Measurements from ENCODE around the gene IGFL1.
"Not testable (repeated sequence)": the region's sequence is repeated elsewhere in the genome, so short reads cannot be mapped to it uniquely, and the experiment has no call there.

Gene IGFL1

DNA sequence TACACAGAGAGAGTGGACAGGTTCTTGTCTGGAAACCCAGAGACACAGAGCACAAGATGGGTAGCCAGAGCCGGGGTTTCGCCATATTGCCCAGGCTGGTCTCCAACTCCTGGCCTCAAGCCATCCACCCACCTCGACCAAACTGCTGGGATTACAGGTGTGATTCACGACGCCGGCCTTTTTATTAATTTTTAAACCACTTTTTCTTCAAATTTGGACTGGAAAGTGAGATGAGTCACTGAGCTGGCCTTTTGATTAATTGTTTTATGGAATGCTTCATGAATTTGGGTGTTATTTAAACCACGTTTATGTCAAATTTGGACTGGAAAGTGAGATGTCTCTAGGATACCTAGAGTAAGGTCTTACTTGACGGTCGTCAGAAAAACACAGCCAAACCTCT lies 12.1 kb upstream of the IGFL1 start:
- H3K4me3 ChIP-seq (ENCODE audit: control insufficient read depth, low read depth, low read length), result no peak overlapping the region
- TF ChIP-seq CTCF (IDR thresholded peaks at IDR 0.05; ENCODE audit: control insufficient read depth, insufficient read depth, low read depth, low read length, missing control alignments), result no peak
- DNase-seq (ENCODE audit: low read depth), result no peak

GRCh38 chr19:46218160-46218559 lies 11.4 kb upstream of the IGFL1 start:
- DNase-seq (ENCODE audit: low read depth), result no peak
- TF ChIP-seq CTCF (IDR thresholded peaks at IDR 0.05; ENCODE audit: control insufficient read depth, insufficient read depth, low read depth, low read length, missing control alignments), result no peak
- no peak overlapping the region for H3K4me3 ChIP-seq (ENCODE audit: control insufficient read depth, low read depth, low read length)

DNA sequence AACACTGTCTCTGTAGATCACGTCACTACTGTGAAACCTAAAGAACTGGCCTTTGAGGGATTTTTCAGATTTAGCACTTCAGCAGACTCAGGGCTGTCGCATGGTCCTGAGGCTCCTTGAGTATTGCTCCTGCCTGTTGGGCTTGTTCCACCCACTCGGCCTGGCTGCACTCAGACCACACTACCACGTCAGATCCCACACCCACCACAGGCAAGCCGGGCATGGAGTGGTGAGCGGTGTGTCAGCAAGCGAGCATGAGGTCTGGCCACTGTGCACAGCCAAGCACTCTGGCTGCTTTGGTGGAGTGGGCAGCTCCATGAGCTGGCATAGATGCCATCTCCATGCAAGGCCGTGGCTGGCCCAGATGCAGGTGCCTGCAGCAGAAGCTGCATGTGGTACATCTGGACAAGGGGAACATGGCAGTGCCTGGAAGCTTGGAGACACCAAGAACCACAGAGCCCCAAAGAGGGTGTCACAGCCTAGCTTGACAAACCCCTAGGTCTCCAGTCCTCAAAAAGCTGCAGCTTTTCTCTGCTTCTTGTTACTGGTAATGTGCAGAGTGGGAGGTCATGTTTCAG lies 9.4 kb upstream of the IGFL1 start:
- TF ChIP-seq CTCF (IDR thresholded peaks at IDR 0.05; ENCODE audit: control insufficient read depth, insufficient read depth, low read depth, low read length, missing control alignments), result no peak
- H3K4me3 ChIP-seq (ENCODE audit: control insufficient read depth, low read depth, low read length), result no peak overlapping the region
- no peak for DNase-seq (ENCODE audit: low read depth)

DNA sequence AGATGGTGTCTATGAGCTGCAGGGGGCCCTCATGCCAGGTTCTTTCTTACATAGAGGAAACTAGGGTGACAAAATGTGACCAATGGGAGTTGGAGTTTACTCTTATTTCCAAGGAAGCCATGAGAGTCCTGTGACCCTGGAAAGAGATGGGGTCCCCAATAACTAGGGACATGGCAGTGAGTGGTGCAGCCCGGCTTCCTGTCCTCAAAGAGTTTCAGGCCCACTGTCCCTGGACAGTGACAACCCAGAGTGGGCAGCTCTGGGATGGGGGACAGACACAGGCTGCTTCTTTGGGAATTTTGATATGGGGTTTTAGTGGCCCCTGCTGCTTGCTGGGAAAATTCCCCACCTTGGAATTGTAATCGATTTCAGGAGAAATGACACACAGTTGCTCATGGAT lies 8.4 kb upstream of the IGFL1 start:
- no peak for DNase-seq (ENCODE audit: low read depth)
- TF ChIP-seq CTCF (IDR thresholded peaks at IDR 0.05; ENCODE audit: control insufficient read depth, insufficient read depth, low read depth, low read length, missing control alignments), result no peak
- no peak overlapping the region for H3K4me3 ChIP-seq (ENCODE audit: control insufficient read depth, low read depth, low read length)

DNA sequence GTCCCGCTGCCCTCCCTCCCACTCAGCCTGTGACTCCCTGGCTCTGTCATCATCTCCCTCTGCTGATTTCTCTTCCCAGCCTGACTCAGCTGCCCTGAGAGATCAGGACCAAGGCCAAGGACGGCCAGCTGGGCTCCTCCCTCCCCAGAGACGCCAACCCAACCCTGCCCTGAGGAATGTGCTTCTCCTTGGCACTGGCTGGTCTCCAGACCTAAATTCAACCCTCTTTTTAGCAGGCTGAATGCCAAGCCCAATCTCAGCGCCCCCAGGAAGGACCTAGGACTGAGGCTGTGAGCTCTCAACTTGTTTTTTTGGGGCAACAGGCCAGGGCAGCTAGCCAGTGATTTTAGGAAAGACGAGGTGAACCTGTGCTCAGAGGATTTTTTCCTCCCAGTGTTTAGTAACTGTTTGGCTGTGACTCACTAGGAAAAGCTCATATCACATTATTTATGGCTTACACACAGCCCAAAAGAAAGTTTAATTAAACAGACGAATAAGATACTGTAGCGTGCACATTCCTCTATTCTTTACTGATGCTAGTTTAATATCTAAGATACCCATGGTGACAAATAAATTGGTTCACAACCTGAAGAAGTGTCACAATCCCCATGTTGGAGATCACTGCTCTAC lies 7.4 kb upstream of the IGFL1 start:
- TF ChIP-seq CTCF (IDR thresholded peaks at IDR 0.05; ENCODE audit: control insufficient read depth, insufficient read depth, low read depth, low read length, missing control alignments), result no peak
- H3K4me3 ChIP-seq (ENCODE audit: control insufficient read depth, low read depth, low read length), result no peak overlapping the region
- no peak for DNase-seq (ENCODE audit: low read depth)

DNA sequence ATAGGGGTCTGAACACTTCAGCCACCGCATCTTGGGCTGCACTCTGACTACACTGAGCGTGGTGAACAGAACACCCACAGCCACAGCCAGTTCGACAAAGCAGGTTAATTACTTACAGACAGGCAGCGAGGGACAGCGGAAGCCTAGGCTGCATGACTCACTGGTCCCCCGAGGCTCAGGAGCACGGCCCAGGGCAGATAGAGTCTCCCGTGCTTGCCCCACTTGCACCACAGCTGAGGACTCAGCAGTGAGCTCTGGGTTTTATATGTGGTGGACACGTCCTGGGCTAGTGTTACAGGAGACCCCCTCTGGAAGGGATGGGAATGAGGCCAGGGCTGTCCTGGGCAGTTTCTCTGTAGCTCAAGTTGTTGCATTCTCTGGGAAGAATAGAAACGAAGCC lies 5.8 kb upstream of the IGFL1 start:
- DNase-seq (ENCODE audit: low read depth); H3K4me3 ChIP-seq (ENCODE audit: control insufficient read depth, low read depth, low read length): not testable (repeated sequence)

DNA sequence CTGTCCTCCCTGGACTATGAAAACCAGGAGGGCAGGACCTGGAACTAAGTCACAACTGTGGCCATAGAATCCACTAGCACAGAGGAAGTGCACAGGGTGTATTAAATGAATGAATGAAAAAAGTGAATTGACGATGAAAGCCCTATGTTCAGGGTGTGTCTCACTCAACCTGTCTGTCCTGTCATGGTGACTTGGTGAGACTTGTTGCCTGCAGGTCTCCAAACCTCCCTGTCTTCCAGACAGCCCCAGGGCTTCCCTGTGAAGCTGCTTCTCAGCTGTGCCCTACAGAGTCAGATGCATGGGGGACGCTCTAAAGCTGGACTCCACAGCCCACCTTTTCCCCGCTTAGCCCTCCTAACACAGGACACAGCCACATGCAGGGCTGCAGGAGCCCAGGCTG lies 4.8 kb upstream of the IGFL1 start:
- no peak for TF ChIP-seq CTCF (IDR thresholded peaks at IDR 0.05; ENCODE audit: control insufficient read depth, insufficient read depth, low read depth, low read length, missing control alignments)
- DNase-seq (ENCODE audit: low read depth), result no peak
- H3K4me3 ChIP-seq (ENCODE audit: control insufficient read depth, low read depth, low read length), result no peak overlapping the region

Measured in AG09309 (cell line).